ENCODE measurements around the gene TMEM30B.
A peak's percentile ranks its signal among the peaks of the same experiment; 100 is the strongest.
"Not testable (repeated sequence)": the region's sequence is repeated elsewhere in the genome, so short reads cannot be mapped to it uniquely, and the experiment has no call there.

TMEM30B gene

DNA sequence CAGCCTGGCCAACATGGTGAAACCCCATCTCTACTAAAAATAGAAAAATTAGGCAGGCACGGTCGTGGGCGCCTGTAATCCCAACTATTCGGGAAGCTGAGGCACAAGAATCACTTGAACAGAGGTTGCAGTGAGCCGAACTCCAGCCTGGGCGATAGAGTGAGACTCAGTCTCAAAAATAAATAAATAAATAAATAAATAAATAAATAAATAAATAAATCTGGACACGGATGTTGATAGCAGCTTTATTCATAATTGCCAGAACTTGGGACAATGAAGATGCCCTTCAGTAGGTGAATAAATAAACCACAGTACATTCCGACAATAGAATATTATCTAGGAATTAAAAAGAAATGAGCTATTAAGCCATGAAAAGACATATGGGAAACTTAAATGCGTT is 31.1 kb downstream of the TMEM30B start:
- H3K27ac Mint-ChIP-seq = no peak overlapping the region
- DNase-seq = no peak

DNA sequence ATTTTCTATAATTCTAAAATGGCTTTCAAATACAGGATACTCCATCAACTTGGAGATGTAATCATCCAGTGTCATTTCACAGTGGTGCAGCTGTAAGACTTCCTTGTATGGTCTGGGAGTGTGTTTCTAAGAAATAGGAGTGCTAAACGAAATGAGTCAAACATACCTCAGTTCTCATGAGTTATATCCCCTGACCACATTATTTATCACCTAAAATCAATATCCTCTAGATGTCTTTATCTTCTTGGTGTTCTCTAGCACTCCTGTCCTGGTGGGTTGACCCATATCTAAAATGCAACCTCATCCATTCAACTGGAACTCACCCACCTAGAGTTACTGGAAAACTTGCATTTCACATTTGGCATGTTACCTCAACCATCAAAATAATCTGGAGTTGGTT is 33.2 kb downstream of the TMEM30B start:
- no peak for DNase-seq
- no peak overlapping the region for H3K4me3 Mint-ChIP-seq
- no peaks in the 10 kb centered on the region for H3K4me1 Mint-ChIP-seq
- H3K27me3 Mint-ChIP-seq = peaks cover 10% of the 10 kb centered on the region
- H3K36me3 Mint-ChIP-seq (ENCODE audit: low read depth) = no peaks in the 10 kb centered on the region
- H3K27ac Mint-ChIP-seq = no peak overlapping the region
- no peaks in the 10 kb centered on the region for H3K9me3 Mint-ChIP-seq
- ATAC-seq = peak; percentile 60

More for the DNA sequence above, 31.1 kb downstream of the TMEM30B start:
- no peaks in the 10 kb centered on the region for H3K9me3 Mint-ChIP-seq
- ATAC-seq = no peak
- peaks cover 8% of the 10 kb centered on the region for H3K27me3 Mint-ChIP-seq
- H3K4me3 Mint-ChIP-seq = no peak overlapping the region
- no peaks in the 10 kb centered on the region for H3K4me1 Mint-ChIP-seq
- H3K36me3 Mint-ChIP-seq (ENCODE audit: low read depth) = no peaks in the 10 kb centered on the region

DNA sequence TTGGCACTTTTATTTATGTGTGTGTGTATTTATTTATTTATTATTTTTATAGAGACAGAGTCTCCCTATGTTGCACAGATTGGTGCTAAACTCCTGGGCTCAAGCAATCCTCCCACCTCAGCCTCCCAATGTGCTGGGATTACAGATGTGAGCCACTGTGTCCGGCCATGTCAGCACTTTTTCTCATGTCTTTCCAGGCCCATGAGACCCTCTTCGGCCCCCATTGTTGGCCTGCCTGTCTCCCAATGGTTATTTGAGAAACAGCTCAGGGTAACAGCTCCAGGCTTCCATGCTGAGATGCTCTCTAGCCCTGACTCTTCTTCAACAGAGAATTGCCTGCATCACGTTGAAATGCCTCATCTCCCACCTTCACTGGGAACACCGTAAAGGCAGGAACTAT is 34.4 kb downstream of the TMEM30B start:
- peaks cover 10% of the 10 kb centered on the region for H3K27me3 Mint-ChIP-seq
- H3K4me1 Mint-ChIP-seq = no peaks in the 10 kb centered on the region
- H3K27ac Mint-ChIP-seq = no peak overlapping the region
- no peak for DNase-seq
- no peak overlapping the region for H3K4me3 Mint-ChIP-seq
- no peaks in the 10 kb centered on the region for H3K36me3 Mint-ChIP-seq (ENCODE audit: low read depth)
- ATAC-seq = no peak
- H3K9me3 Mint-ChIP-seq = peaks cover 1% of the 10 kb centered on the region

DNA sequence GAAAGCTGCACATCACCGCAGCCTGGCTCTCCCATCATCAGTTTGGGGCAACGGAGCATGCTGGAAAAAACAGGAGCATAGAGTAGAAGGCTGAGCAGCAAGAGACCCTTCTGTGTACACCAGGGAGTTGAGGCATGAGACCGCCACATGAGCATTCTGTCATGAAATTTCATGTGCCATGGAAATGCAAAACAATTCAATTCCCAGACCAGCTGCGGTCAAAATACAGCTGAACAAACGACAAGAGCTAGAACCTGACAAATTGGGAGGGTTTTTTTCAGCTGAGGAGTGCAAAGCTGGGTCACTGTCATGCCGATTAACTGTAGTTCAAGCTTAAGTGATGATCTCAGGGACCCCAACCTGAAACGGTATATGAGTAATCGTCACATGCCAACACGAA is 37.1 kb downstream of the TMEM30B start:
- DNase-seq (no peak), ATAC-seq (no peak)
- Mint-ChIP-seq H3K9me3 (peaks cover 20% of the 10 kb centered on the region), H3K36me3 (ENCODE audit: low read depth) (peaks cover 6% of the 10 kb centered on the region), H3K4me3 (no peak overlapping the region), H3K27me3 (peaks cover 11% of the 10 kb centered on the region), H3K27ac (no peak overlapping the region), H3K4me1 (no peaks in the 10 kb centered on the region)

DNA sequence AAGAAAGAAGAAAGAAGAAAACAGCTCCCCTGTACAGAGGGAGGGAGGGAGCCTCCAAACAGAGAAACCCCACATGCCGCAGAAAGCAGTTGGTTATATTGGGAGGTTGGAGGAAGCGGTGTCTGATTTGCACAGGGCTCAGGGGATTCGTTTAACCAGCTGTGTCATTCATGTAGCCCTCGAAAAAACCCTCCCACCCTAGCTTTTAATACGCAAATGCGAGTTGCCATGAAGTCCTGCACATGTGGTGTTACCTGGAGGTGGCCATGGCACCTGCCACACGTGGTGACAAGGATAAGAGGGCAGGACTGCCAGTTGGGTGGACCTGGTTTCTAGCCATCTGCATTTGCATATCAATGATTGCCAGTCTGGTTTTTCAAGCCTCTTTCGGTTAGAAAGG is 40.9 kb downstream of the TMEM30B start:
- peaks cover 9% of the 10 kb centered on the region for H3K27me3 Mint-ChIP-seq
- H3K4me3 Mint-ChIP-seq = no peak overlapping the region
- no peak overlapping the region for H3K27ac Mint-ChIP-seq
- no peaks in the 10 kb centered on the region for H3K4me1 Mint-ChIP-seq
- H3K9me3 Mint-ChIP-seq = peaks cover 20% of the 10 kb centered on the region
- DNase-seq (no peak), ATAC-seq (no peak)
- H3K36me3 Mint-ChIP-seq (ENCODE audit: low read depth) = peaks cover 6% of the 10 kb centered on the region

DNA sequence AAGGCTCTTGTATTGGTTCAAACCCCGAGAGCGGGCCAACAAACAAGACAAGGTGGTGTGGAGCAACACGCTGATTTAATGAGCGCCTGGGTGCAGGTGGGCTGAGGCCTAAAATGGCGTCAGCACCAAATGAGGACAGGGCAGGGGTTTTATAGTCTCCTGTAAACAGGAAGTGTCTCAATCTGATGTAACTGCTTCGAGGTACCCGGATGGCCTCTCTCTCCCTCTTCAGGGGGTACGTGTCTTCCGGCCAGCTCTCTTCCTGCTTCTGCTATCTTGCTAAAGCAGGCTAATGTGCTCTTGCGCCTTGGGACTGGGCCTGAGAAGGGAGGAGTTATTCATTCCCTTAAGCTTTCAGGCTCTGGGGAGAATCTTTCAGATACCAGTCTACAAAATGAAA is 41.9 kb downstream of the TMEM30B start:
- H3K4me3 Mint-ChIP-seq; ATAC-seq; DNase-seq; H3K27ac Mint-ChIP-seq; H3K27me3 Mint-ChIP-seq; H3K36me3 Mint-ChIP-seq (ENCODE audit: low read depth); H3K4me1 Mint-ChIP-seq: not testable (repeated sequence)
- peaks cover 20% of the 10 kb centered on the region for H3K9me3 Mint-ChIP-seq

DNA sequence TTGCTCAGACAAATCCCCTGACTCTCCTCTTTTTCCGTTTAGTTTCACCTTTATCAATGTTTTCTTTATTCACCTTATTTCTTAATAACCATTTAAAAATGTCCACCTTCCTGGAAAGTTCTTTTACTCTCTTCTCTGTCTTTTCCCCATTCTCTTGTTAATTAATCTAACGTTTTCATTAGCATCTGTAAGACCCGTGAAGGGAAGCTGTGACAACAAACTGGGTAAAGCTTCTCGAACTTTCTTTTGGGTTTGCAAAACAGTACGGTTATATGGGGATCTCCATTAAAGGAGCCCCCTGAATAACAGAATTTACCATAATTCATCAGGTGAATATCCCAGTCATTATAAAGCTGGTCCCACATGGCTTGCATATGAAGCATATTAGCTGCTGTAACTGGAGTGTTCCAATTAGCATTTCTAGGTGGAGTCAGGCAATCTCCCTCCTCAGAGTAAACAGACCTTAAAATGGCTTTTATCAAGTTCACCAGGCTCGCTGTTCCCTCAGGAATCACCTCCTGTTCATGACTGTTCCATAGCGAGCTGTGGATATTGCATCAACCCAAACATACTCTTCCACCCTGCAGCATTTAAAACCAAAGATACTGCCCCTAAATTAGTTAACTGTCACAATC is 42.4 kb downstream of the TMEM30B start:
- ATAC-seq (no peak), DNase-seq (no peak)
- H3K27ac Mint-ChIP-seq = no peak overlapping the region
- peaks cover 3% of the 10 kb centered on the region for H3K4me1 Mint-ChIP-seq
- H3K27me3 Mint-ChIP-seq = peaks cover 9% of the 10 kb centered on the region
- no peak overlapping the region for H3K4me3 Mint-ChIP-seq
- H3K36me3 Mint-ChIP-seq (ENCODE audit: low read depth) = peaks cover 6% of the 10 kb centered on the region
- H3K9me3 Mint-ChIP-seq = peaks cover 20% of the 10 kb centered on the region

DNA sequence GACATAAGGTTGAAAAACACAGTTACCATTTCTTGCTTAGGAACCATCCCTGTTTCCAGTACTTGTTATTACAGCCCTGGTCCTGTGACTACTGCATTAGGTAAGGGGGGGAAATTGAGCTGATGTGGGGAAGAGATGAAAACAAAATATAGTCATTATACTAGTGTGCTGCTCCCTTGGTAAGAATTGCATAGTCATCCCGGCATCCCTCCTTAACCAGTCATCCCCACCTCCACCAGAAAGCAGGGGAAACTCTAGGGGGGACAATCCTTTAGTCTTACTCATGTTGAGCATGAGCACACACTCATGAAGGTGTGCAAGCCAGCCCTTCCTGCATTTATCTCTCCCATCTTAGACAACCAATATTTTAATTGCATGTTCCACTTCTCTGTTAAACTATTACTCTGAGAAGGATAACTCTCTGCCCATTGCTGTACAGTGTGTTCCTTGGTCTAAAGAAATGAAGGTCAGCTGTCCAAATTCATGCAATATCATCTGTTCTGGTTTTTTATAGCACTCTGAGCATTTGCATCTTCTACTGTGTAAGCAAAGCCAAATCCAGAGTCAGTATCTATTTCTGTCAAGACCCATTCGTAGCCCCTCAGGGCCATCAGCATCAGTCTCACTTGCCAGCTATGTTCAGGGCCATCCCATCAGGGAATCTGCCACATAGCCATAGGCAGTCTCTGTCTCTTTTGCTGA is 46.8 kb downstream of the TMEM30B start:
- no peak overlapping the region for H3K27ac Mint-ChIP-seq
- H3K4me3 Mint-ChIP-seq = no peak overlapping the region
- ATAC-seq = no peak
- H3K36me3 Mint-ChIP-seq (ENCODE audit: low read depth) = no peaks in the 10 kb centered on the region
- H3K27me3 Mint-ChIP-seq = peaks cover 8% of the 10 kb centered on the region
- H3K9me3 Mint-ChIP-seq = no peaks in the 10 kb centered on the region
- peaks cover 5% of the 10 kb centered on the region for H3K4me1 Mint-ChIP-seq
- no peak for DNase-seq

DNA sequence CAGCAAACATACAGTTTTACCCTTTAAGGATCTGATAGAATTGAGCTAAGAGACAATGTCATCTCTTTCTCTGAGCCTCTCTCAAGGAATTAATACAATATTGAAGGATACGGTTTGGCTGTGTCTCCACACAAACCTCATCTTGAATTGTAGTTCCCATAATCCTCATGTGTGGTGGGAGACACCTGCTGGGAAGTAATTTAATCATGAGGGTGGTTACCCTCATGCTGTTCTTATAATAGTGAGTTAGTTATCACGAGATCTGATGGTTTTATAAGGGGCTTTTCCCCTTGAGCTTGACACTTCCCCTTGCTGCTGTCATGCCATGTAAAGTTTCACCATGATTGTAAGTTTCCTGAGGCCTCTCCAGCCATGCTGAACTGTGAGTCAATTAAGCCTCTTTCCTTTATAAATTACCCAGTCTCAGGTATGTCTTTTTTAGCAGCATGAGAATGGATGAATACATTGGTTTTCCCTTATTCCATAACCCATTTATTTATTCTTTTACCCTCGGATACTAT is 47.6 kb downstream of the TMEM30B start:
- DNase-seq (no peak), ATAC-seq (peak; percentile 43)
- Mint-ChIP-seq H3K27me3 (peaks cover 8% of the 10 kb centered on the region), H3K4me3 (no peak overlapping the region), H3K4me1 (peaks cover 5% of the 10 kb centered on the region), H3K36me3 (ENCODE audit: low read depth) (no peaks in the 10 kb centered on the region), H3K9me3 (no peaks in the 10 kb centered on the region), H3K27ac (no peak overlapping the region)

DNA sequence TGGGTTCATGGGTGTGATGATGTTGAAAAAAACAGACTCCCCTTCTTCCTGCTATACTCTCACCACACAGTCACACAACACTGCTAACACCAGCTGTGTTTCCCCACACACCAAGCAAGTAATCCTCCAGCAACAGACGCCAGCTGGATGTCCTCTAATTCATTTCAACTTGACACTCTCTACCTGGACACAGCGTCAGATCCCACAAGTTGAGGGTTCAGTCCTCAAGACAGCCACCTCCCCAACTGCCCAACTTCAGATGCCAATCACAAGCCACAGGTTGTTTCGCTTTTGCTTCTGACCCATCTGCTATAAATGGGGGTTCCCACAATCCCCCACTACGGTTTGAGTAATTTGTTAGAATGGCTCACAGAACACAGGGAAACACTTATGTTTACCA is 49.3 kb downstream of the TMEM30B start:
- ATAC-seq = no peak
- peaks cover 5% of the 10 kb centered on the region for H3K4me1 Mint-ChIP-seq
- H3K4me3 Mint-ChIP-seq = no peak overlapping the region
- no peak for DNase-seq
- no peaks in the 10 kb centered on the region for H3K9me3 Mint-ChIP-seq
- peaks cover 8% of the 10 kb centered on the region for H3K27me3 Mint-ChIP-seq
- H3K36me3 Mint-ChIP-seq (ENCODE audit: low read depth) = no peaks in the 10 kb centered on the region
- H3K27ac Mint-ChIP-seq = no peak overlapping the region

DNA sequence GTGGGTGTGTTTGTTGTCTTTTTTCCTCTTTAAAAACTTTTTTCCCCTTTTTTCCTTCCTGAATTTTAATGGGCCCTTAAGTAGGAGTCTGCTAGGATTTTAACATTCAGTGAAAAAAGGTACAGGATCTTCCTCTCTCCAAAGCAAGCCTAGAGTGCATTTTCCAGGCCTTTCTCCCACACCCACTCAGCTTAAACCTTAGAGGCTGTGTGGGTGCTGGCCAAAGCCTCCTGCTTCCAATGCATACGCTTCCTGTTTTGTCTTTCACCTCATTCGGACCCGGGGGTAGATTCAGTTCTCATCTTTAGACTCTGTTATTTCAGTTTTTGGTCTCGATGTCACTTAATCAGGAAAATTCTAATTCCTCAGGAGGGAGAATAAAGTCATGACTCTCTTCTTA is 51.2 kb downstream of the TMEM30B start:
- no peaks in the 10 kb centered on the region for H3K36me3 Mint-ChIP-seq (ENCODE audit: low read depth)
- no peak for DNase-seq

DNA sequence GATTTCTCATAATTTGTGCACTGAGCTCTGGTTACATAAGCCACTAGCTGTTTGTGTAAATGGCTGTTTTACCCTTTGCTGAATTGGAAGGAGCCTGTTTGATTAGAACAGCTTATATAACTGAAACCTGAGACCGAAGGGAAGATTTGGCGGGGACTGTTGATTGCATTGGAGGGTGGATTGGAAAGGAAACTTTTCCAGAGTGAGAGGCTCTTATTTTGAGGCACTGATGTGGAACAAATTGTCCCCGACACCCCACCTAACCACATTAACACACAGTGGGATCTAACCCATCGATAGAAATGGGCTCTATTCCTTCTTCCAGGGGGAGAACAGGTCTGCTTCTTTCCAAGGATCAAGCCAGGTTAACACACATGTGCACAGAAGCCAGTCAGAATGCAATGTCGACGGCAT is 51.7 kb downstream of the TMEM30B start:
- H3K9me3 Mint-ChIP-seq = no peaks in the 10 kb centered on the region
- H3K4me1 Mint-ChIP-seq = peaks cover 5% of the 10 kb centered on the region
- H3K27me3 Mint-ChIP-seq = peaks cover 10% of the 10 kb centered on the region
- DNase-seq (no peak), ATAC-seq (no peak)
- H3K4me3 Mint-ChIP-seq = no peak overlapping the region
- H3K27ac Mint-ChIP-seq = no peak overlapping the region
- H3K36me3 Mint-ChIP-seq (ENCODE audit: low read depth) = no peaks in the 10 kb centered on the region

More for the DNA sequence above, 51.2 kb downstream of the TMEM30B start:
- no peak overlapping the region for H3K4me3 Mint-ChIP-seq
- H3K27me3 Mint-ChIP-seq = peaks cover 10% of the 10 kb centered on the region
- ATAC-seq = no peak
- no peaks in the 10 kb centered on the region for H3K9me3 Mint-ChIP-seq
- H3K4me1 Mint-ChIP-seq = peaks cover 5% of the 10 kb centered on the region
- no peak overlapping the region for H3K27ac Mint-ChIP-seq

DNA sequence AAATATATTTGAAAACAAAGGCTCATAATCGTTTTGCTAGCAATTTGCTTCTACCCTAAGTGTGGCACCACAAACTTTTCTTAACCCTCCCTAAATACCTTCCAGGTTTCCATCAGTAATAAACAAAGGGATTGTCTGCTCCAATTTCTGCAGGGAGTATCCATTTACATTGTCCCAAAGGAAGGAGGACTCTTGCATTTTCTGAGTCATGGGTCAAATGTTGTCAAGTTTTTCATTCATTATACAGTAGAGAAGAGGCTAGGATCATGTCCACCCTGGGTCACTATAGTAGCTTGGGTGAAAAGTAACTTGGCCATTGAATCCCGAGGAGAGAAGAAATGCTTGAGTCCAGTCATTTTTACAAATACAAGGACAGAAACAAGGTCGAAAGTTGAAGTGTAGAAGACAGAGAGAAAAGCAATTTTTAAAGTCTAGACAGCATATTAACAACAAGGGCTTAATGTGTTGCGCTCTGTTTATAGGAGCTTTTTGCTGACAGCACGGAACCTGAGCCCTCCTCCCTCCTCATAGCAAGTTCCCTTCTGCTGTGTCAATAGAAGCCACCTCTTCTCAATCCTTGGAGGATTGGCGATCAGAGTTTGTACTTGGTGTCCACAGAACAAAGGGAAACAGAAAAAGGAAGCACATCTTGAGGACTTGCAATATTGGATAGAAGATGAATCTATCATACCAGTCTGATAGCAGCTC is 53.1 kb downstream of the TMEM30B start:
- DNase-seq (no peak), ATAC-seq (no peak)
- H3K4me1 Mint-ChIP-seq = no peaks in the 10 kb centered on the region
- peaks cover 14% of the 10 kb centered on the region for H3K27me3 Mint-ChIP-seq
- H3K4me3 Mint-ChIP-seq = no peak overlapping the region
- no peaks in the 10 kb centered on the region for H3K36me3 Mint-ChIP-seq (ENCODE audit: low read depth)
- H3K9me3 Mint-ChIP-seq = no peaks in the 10 kb centered on the region
- H3K27ac Mint-ChIP-seq = no peak overlapping the region
